CD14-positive monocyte (primary cell): Measurements from ENCODE around the gene EPB41L5. TPM values are rescaled to one million over a fixed set of nuclear protein-coding genes. Genes with fewer than 3 reads are reported as not detected.
A peak's percentile ranks its signal among the peaks of the same experiment; 100 is the strongest.

Experiments used
- DNase-seq, 3 donors: peaks; one replicate each; pipeline ENCODE4 v3.0.0-alpha.2; 2011 to 2022
- H2AFZ ChIP-seq: 2 replicates; pipeline ENCODE4 v1.6.0; 2012; ENCODE audit warnings: mild to moderate bottlenecking, low read depth, low read length, inconsistent platforms; ENCODE audit not compliant: insufficient read depth, poor library complexity, severe bottlenecking
- H3K27ac ChIP-seq, 2 donors: 1 replicate in 1 of 2; 2 replicates in 1 of 2; pipeline ENCODE4 v1.5.1; 2012 to 2013; ENCODE audit warnings: low read length in 2 of 2, control low read depth in 1 of 2, inconsistent platforms in 1 of 2, low read depth in 1 of 2, mild to moderate bottlenecking in 1 of 2
- H3K27me3 ChIP-seq, 2 donors: one replicate each; pipeline versions ENCODE4 v1.6.0 to v1.6.1; 2011 to 2013; ENCODE audit warnings: low read length in 2 of 2; ENCODE audit not compliant: control insufficient read depth in 2 of 2, insufficient read depth in 2 of 2
- H3K36me3 ChIP-seq, 2 donors: replicated peaks in 1 of 2; 1 replicate in 1 of 2; 2 replicates in 1 of 2; pipeline versions ENCODE4 v1.5.1 to v1.6.1; 2012 to 2013; ENCODE audit warnings: low read length in 2 of 2, control low read depth in 1 of 2, inconsistent platforms in 1 of 2, mild to moderate bottlenecking in 1 of 2; ENCODE audit not compliant: insufficient read depth in 2 of 2, control insufficient read depth in 1 of 2
- H3K4me1 ChIP-seq, 2 donors: 1 replicate in 1 of 2; 2 replicates in 1 of 2; pipeline versions ENCODE4 v1.5.1 to v1.6.1; 2012 to 2013; ENCODE audit warnings: low read length in 2 of 2, control low read depth in 1 of 2, inconsistent platforms in 1 of 2, mild to moderate bottlenecking in 1 of 2, moderate library complexity in 1 of 2; ENCODE audit not compliant: insufficient read depth in 2 of 2, control insufficient read depth in 1 of 2
- H3K4me2 ChIP-seq: replicated peaks from 2 replicates; pipeline ENCODE3; 2012; ENCODE audit warnings: low read length, moderate library complexity, mild to moderate bottlenecking; ENCODE audit not compliant: poor library complexity, severe bottlenecking; ENCODE audit errors: extremely low read depth
- H3K4me3 ChIP-seq, 3 experiments: fragments of 200-600 bp in 1 of 3; sonication (generic) in 1 of 3; replicated peaks in 1 of 3; 1 replicate in 2 of 3; 2 replicates in 1 of 3; pipeline ENCODE4 v1.5.1; 2011 to 2013; ENCODE audit warnings: low read length in 3 of 3, mild to moderate bottlenecking in 3 of 3, control low read depth in 2 of 3, low read depth in 2 of 3, inconsistent platforms in 1 of 3, moderate library complexity in 1 of 3
- H3K79me2 ChIP-seq: 2 replicates; pipeline ENCODE4 v1.6.0; 2012; ENCODE audit warnings: mild to moderate bottlenecking, control low read depth, inconsistent platforms, low read length, moderate library complexity; ENCODE audit not compliant: insufficient read depth
- H3K9ac ChIP-seq: 2 replicates; pipeline ENCODE4 v1.6.0; 2017; ENCODE audit warnings: low read length, mild to moderate bottlenecking; ENCODE audit not compliant: insufficient read depth, poor library complexity, severe bottlenecking
- H3K9me3 ChIP-seq, 2 donors: replicated peaks in 1 of 2; 1 replicate in 1 of 2; 2 replicates in 1 of 2; pipeline versions ENCODE4 v1.5.1 to v1.6.1; 2012 to 2013; ENCODE audit warnings: low read length in 2 of 2, control low read depth in 1 of 2; ENCODE audit not compliant: control insufficient read depth in 1 of 2, insufficient read depth in 1 of 2
- H4K20me1 ChIP-seq: 2 replicates; pipeline ENCODE4 v1.6.0; 2012; ENCODE audit warnings: mild to moderate bottlenecking, low read length, control low read depth, moderate library complexity; ENCODE audit not compliant: insufficient read depth
- H3K27ac Mint-ChIP-seq, 7 donors: one replicate each; pipeline ENCODE4 v1.8.0; 2020; ENCODE audit warnings: mild to moderate bottlenecking in 7 of 7, mixed read lengths in 7 of 7, moderate library complexity in 6 of 7, inconsistent platforms in 2 of 7
- H3K27me3 Mint-ChIP-seq, 3 donors: one replicate each; pipeline ENCODE4 v1.8.0; 2021 to 2022; ENCODE audit warnings: low read depth in 3 of 3, mild to moderate bottlenecking in 3 of 3, mixed read lengths in 3 of 3, moderate library complexity in 3 of 3, inconsistent platforms in 1 of 3
- H3K36me3 Mint-ChIP-seq, 2 donors: one replicate each; pipeline ENCODE4 v1.8.0; 2020; ENCODE audit warnings: mixed read lengths in 2 of 2, inconsistent platforms in 1 of 2, mild to moderate bottlenecking in 1 of 2
- H3K4me1 Mint-ChIP-seq: one replicate; pipeline ENCODE4 v1.8.0; 2020; ENCODE audit warnings: mild to moderate bottlenecking, mixed read lengths
- H3K4me3 Mint-ChIP-seq, 2 donors: one replicate each; pipeline ENCODE4 v1.8.0; 2020; ENCODE audit warnings: mild to moderate bottlenecking in 2 of 2, mixed read lengths in 2 of 2, moderate library complexity in 1 of 2
- H3K9me3 Mint-ChIP-seq, 7 donors: one replicate each; pipeline ENCODE4 v1.8.0; 2020 to 2022; ENCODE audit warnings: mixed read lengths in 7 of 7, mild to moderate bottlenecking in 6 of 7, moderate library complexity in 6 of 7, inconsistent platforms in 2 of 7
- CTCF ChIP-seq: fragments of 200-600 bp; IDR thresholded peaks from one replicate; pipeline ENCODE4 v1.8.0; 2022; ENCODE audit warnings: antibody characterized with exemption, mild to moderate bottlenecking
- WGBS: methylation state at CpG from one replicate; pipeline ENCODE4 v1.1.5; 2013; ENCODE audit warnings: missing lambda C conversion rate; ENCODE audit not compliant: insufficient coverage; 5-methylcytosine and 5-hydroxymethylcytosine counted together
- intact Hi-C, 2 donors: fragments of 100-400 bp; cut with micrococcal nuclease; formaldehyde crosslinking; loops; one replicate each; pipeline versions ENCODE4 v1.15.0 to v1.15.1; 2023
- polyA plus RNA-seq, 3 donors: library from polyadenylated mRNA; depleted of rRNA in 1 of 3; unstranded in 2 of 3; stranded (reverse) in 1 of 3; fragments of 300-500 nt in 2 of 3; fragments of >200 nt in 1 of 3; fragmentation: Illumina TruSeq in 2 of 3; gene quantifications; 1 replicate in 2 of 3; 2 replicates in 1 of 3; pipeline ENCODE4 v1.2.3, GENCODE V29; 2012 to 2021

EPB41L5 gene
- polyA plus RNA-seq, 3 donors, result 1.4 to 2.4 (median 2.0) TPM

GRCh38 chr2:120204417-120204816, 191.5 kb downstream of the EPB41L5 start:
- Mint-ChIP-seq H3K27ac (peak overlapping the region in 4 of 7 donors; percentile 28 to 74 (median 56)), H3K36me3 (no peaks in the 10 kb centered on the region), H3K27me3 (peaks cover 0 to 3% (median under 1%) of the 10 kb centered on the region in 3 donors), H3K4me1 (peaks cover 21% of the 10 kb centered on the region), H3K9me3 (peaks cover 0 to 3% (median 1%) of the 10 kb centered on the region in 7 donors), H3K4me3 (no peak overlapping the region)
- Histone ChIP-seq H4K20me1 (no peaks in the 10 kb centered on the region), H3K79me2 (no peaks in the 10 kb centered on the region), H3K4me3 (no peak overlapping the region), H3K27me3 (no peaks in the 10 kb centered on the region), H3K9ac (no peak overlapping the region), H3K27ac (no peak overlapping the region), H2AFZ (no peak overlapping the region), H3K36me3 (no peaks in the 10 kb centered on the region), H3K4me1 (peaks cover 16 to 20% of the 10 kb centered on the region in 2 donors), H3K9me3 (no peaks in the 10 kb centered on the region), H3K4me2 (no peak overlapping the region)
- intact Hi-C loops, result no loop called here
- WGBS, result 53% methylated on average over 3 of the region's 3 CpGs
- no peak for TF ChIP-seq CTCF
- DNase-seq, result no peak

- Histone ChIP-seq H4K20me1 (no peaks in the 10 kb centered on the region), H3K36me3 (no peaks in the 10 kb centered on the region), H3K27me3 (no peaks in the 10 kb centered on the region), H3K4me2 (no peak overlapping the region), H3K27ac (no peak overlapping the region), H3K4me1 (peaks cover 18 to 24% of the 10 kb centered on the region in 2 donors), H3K9ac (no peak overlapping the region), H2AFZ (no peak overlapping the region), H3K79me2 (no peaks in the 10 kb centered on the region), H3K4me3 (no peak overlapping the region), H3K9me3 (no peaks in the 10 kb centered on the region)
- Mint-ChIP-seq H3K4me3 (no peak overlapping the region), H3K27me3 (peaks cover 0 to 6% (median 5%) of the 10 kb centered on the region in 3 donors), H3K9me3 (peaks cover 0 to 3% (median 0%) of the 10 kb centered on the region in 7 donors), H3K27ac (peak overlapping the region in 4 of 7 donors; percentile 21 to 74 (median 44)), H3K36me3 (no peaks in the 10 kb centered on the region), H3K4me1 (peaks cover 25% of the 10 kb centered on the region)
- WGBS, result 98% methylated on average over 8 of the region's 12 CpGs
- intact Hi-C loops, result no loop called here
- DNase-seq, result no peak
- no peak for TF ChIP-seq CTCF
Measured at GRCh38 chr2:120204945-120205670, 192.2 kb downstream of the EPB41L5 start.
